Hepatocyte (in vitro differentiated cells): ENCODE results near the gene MAN1B1. TPM values are rescaled to one million over a fixed set of nuclear protein-coding genes. Genes with fewer than 3 reads are reported as not detected.

Experiments
- DNase-seq: peaks from one replicate; pipeline ENCODE4 v3.0.0-alpha.2; 2016; ENCODE audit warnings: low spot score
- H2AFZ ChIP-seq: fragments of 200-600 bp; sonication (generic); 2 replicates; pipeline ENCODE4 v1.6.0; 2016; ENCODE audit warnings: antibody characterized with exemption, mild to moderate bottlenecking
- H3K27ac ChIP-seq: fragments of 200-600 bp; sonication (generic); 2 replicates; pipeline ENCODE4 v1.5.1; 2016; ENCODE audit warnings: mild to moderate bottlenecking
- H3K27me3 ChIP-seq: fragments of 200-600 bp; sonication (generic); 2 replicates; pipeline ENCODE4 v1.6.1; 2016
- H3K36me3 ChIP-seq: fragments of 200-600 bp; sonication (generic); replicated peaks from 2 replicates; pipeline ENCODE4 v1.5.1; 2016; ENCODE audit warnings: low read depth; ENCODE audit not compliant: insufficient read depth
- H3K4me1 ChIP-seq: fragments of 200-600 bp; sonication (generic); 2 replicates; pipeline ENCODE4 v1.5.1; 2016; ENCODE audit warnings: mild to moderate bottlenecking, moderate library complexity; ENCODE audit not compliant: insufficient read depth
- H3K4me2 ChIP-seq: fragments of 200-600 bp; sonication (generic); 2 replicates; pipeline ENCODE4 v1.6.0; 2016
- H3K4me3 ChIP-seq: fragments of 200-600 bp; sonication (generic); 2 replicates; pipeline ENCODE4 v1.5.1; 2016; ENCODE audit warnings: mild to moderate bottlenecking
- H3K79me2 ChIP-seq: fragments of 200-600 bp; sonication (generic); 2 replicates; pipeline ENCODE4 v1.6.0; 2017; ENCODE audit warnings: mild to moderate bottlenecking
- H3K9me2 ChIP-seq: fragments of 200-600 bp; sonication (generic); replicated peaks from 2 replicates; pipeline ENCODE4 v1.6.0; 2017; ENCODE audit warnings: mild to moderate bottlenecking; ENCODE audit not compliant: insufficient read depth
- H3K9me3 ChIP-seq: fragments of 200-600 bp; sonication (generic); 2 replicates; pipeline ENCODE4 v1.5.1; 2016; ENCODE audit warnings: low read depth, mild to moderate bottlenecking
- H4K20me1 ChIP-seq: fragments of 200-600 bp; sonication (generic); 2 replicates; pipeline ENCODE4 v1.6.0; 2016; ENCODE audit warnings: mild to moderate bottlenecking; ENCODE audit not compliant: insufficient read depth, poor library complexity, severe bottlenecking
- CTCF ChIP-seq: fragments of 200-600 bp; sonication (generic); IDR thresholded peaks from 2 replicates; pipeline ENCODE4 v1.5.1; 2016; ENCODE audit warnings: antibody characterized with exemption, mild to moderate bottlenecking; ENCODE audit not compliant: poor library complexity
- EZH2 ChIP-seq: fragments of 200-600 bp; sonication (generic); IDR thresholded peaks from 2 replicates; pipeline ENCODE4 v1.6.1; 2016; ENCODE audit warnings: antibody characterized with exemption, mild to moderate bottlenecking, borderline replicate concordance
- EZH2phosphoT487 ChIP-seq: fragments of 200-600 bp; sonication (generic); IDR thresholded peaks from one replicate; pipeline ENCODE4 v1.6.1; 2018; ENCODE audit warnings: antibody characterized with exemption, mild to moderate bottlenecking, low read depth, moderate library complexity; ENCODE audit not compliant: unreplicated experiment, severe bottlenecking
- WGBS: methylation state at CpG from one replicate; pipeline ENCODE4 v1.1.6; 2016; ENCODE audit warnings: low lambda C conversion rate; ENCODE audit errors: missing lambda C conversion rate; 5-methylcytosine and 5-hydroxymethylcytosine counted together
- polyA plus RNA-seq: library from polyadenylated mRNA; unstranded; fragments of >200 nt; fragmentation: Nextera tagmentation; extraction: Ambion mirVana; gene quantifications from 2 replicates; pipeline ENCODE4 v1.2.1, GENCODE V29; 2016
- total RNA-seq: library from RNA; depleted of rRNA; stranded (reverse); fragments of >200 nt; gene quantifications from 2 replicates; pipeline ENCODE4 v1.2.3, GENCODE V29; 2014

Gene MAN1B1
- total and polyA plus RNA-seq, 2 experiments from 2014 or later: 60.8 to 94.2 TPM

- peaks cover 14% of the 10 kb centered on the region for H3K79me2 ChIP-seq
- no peaks in the 10 kb centered on the region for H3K9me3 ChIP-seq
- no peak overlapping the region for H3K27ac ChIP-seq
- TF ChIP-seq CTCF (no peak), EZH2phosphoT487 (no peak), EZH2 (no peak)
- H3K36me3 ChIP-seq: no peaks in the 10 kb centered on the region
- H3K4me3 ChIP-seq: no peak overlapping the region
- WGBS: 87% methylated on average over 13 of the region's 13 CpGs
- H4K20me1 ChIP-seq: peaks cover 11% of the 10 kb centered on the region
- no peak for DNase-seq
- peaks cover 14% of the 10 kb centered on the region for H3K27me3 ChIP-seq
- no peak overlapping the region for H2AFZ ChIP-seq
- peak overlapping the region; percentile 96 for H3K4me2 ChIP-seq
- peaks cover 20% of the 10 kb centered on the region for H3K4me1 ChIP-seq
- H3K9me2 ChIP-seq: no peaks in the 10 kb centered on the region
Observed at GRCh38 chr9:137079401-137079787, 7.4 kb upstream of the MAN1B1 start.

- Histone ChIP-seq H3K79me2 (peaks cover 14% of the 10 kb centered on the region), H3K4me1 (peaks cover 22% of the 10 kb centered on the region), H3K27ac (no peak overlapping the region), H3K27me3 (peaks cover 14% of the 10 kb centered on the region), H4K20me1 (peaks cover 11% of the 10 kb centered on the region), H3K9me3 (no peaks in the 10 kb centered on the region), H3K36me3 (no peaks in the 10 kb centered on the region), H2AFZ (no peak overlapping the region), H3K9me2 (no peaks in the 10 kb centered on the region), H3K4me3 (no peak overlapping the region), H3K4me2 (no peak overlapping the region)
- no peak for DNase-seq
- 92% methylated on average over 22 of the region's 24 CpGs for WGBS
- TF ChIP-seq CTCF (no peak), EZH2 (no peak), EZH2phosphoT487 (no peak)
Observed at GRCh38 chr9:137080260-137081122, 6.3 kb upstream of the MAN1B1 start.

- no peaks in the 10 kb centered on the region for H3K9me2 ChIP-seq
- H3K4me3 ChIP-seq: no peak overlapping the region
- no peak for DNase-seq
- no peak for TF ChIP-seq EZH2phosphoT487
- no peak for TF ChIP-seq EZH2
- H3K9me3 ChIP-seq: no peaks in the 10 kb centered on the region
- peaks cover 26% of the 10 kb centered on the region for H3K4me1 ChIP-seq
- H4K20me1 ChIP-seq: peaks cover 11% of the 10 kb centered on the region
- no peak overlapping the region for H3K4me2 ChIP-seq
- no peak overlapping the region for H3K27ac ChIP-seq
- no peak overlapping the region for H2AFZ ChIP-seq
- H3K79me2 ChIP-seq: peaks cover 14% of the 10 kb centered on the region
- H3K27me3 ChIP-seq: peaks cover 14% of the 10 kb centered on the region
- 95% methylated on average over 13 of the region's 16 CpGs for WGBS
- H3K36me3 ChIP-seq: no peaks in the 10 kb centered on the region
Observed at GRCh38 chr9:137082222-137082924, 4.4 kb upstream of the MAN1B1 start.

GRCh38 chr9:137082925-137083290 is 3.9 kb upstream of the MAN1B1 start:
- no peaks in the 10 kb centered on the region for H3K9me3 ChIP-seq
- H2AFZ ChIP-seq: no peak overlapping the region
- H3K9me2 ChIP-seq: no peaks in the 10 kb centered on the region
- H3K4me3 ChIP-seq: no peak overlapping the region
- 86% methylated on average over 8 of the region's 8 CpGs for WGBS
- peaks cover 14% of the 10 kb centered on the region for H3K27me3 ChIP-seq
- H3K79me2 ChIP-seq: peaks cover 19% of the 10 kb centered on the region
- H4K20me1 ChIP-seq: peaks cover 11% of the 10 kb centered on the region
- TF ChIP-seq CTCF: no peak
- no peak for TF ChIP-seq EZH2
- TF ChIP-seq EZH2phosphoT487: no peak
- no peak overlapping the region for H3K27ac ChIP-seq
- H3K4me2 ChIP-seq: no peak overlapping the region
- DNase-seq: no peak
- H3K4me1 ChIP-seq: peaks cover 24% of the 10 kb centered on the region
- H3K36me3 ChIP-seq: no peaks in the 10 kb centered on the region
